Liver (tissue), 9 donors: ENCODE data around the gene ST6GALNAC5. TPM values are rescaled to one million over a fixed set of nuclear protein-coding genes. Genes with fewer than 3 reads are reported as not detected.

Source experiments
- DNase-seq: peaks from one replicate; pipeline ENCODE4 v3.0.0-alpha.2; 2017; ENCODE audit warnings: low spot score
- H3K27ac ChIP-seq, 2 donors: one replicate each; pipeline ENCODE4 v1.7.0; 2013; ENCODE audit warnings: inconsistent platforms in 2 of 2, low read length in 2 of 2, control low read depth in 1 of 2, low read depth in 1 of 2, mild to moderate bottlenecking in 1 of 2
- H3K27me3 ChIP-seq, 4 donors: one replicate each; pipeline versions ENCODE4 v1.6.1 to v1.7.0; 2013; ENCODE audit warnings: low read length in 3 of 4, inconsistent platforms in 1 of 4, mild to moderate bottlenecking in 1 of 4, moderate library complexity in 1 of 4; ENCODE audit not compliant: control insufficient read depth in 4 of 4, insufficient read depth in 4 of 4
- H3K36me3 ChIP-seq, 4 donors: one replicate each; pipeline versions ENCODE4 v1.6.1 to v1.7.0; 2013; ENCODE audit warnings: low read length in 3 of 4, mild to moderate bottlenecking in 3 of 4, low read depth in 1 of 4, moderate library complexity in 1 of 4; ENCODE audit not compliant: control insufficient read depth in 4 of 4, insufficient read depth in 3 of 4
- H3K4me1 ChIP-seq, 4 donors: one replicate each; pipeline versions ENCODE4 v1.6.1 to v1.7.0; 2013; ENCODE audit warnings: low read length in 3 of 4, mild to moderate bottlenecking in 3 of 4, moderate library complexity in 1 of 4; ENCODE audit not compliant: control insufficient read depth in 4 of 4, insufficient read depth in 4 of 4
- H3K4me3 ChIP-seq, 3 donors: one replicate each; pipeline versions ENCODE4 v1.6.1 to v1.7.0; 2013; ENCODE audit warnings: low read length in 3 of 3, control low read depth in 1 of 3, low read depth in 1 of 3, mild to moderate bottlenecking in 1 of 3
- H3K9ac ChIP-seq, 2 donors: one replicate each; pipeline ENCODE4 v1.7.0; 2013; ENCODE audit warnings: low read length in 2 of 2, mild to moderate bottlenecking in 2 of 2, moderate library complexity in 2 of 2, control low read depth in 1 of 2, low read depth in 1 of 2
- H3K9me3 ChIP-seq, 4 donors: one replicate each; pipeline versions ENCODE4 v1.6.1 to v1.7.0; 2013; ENCODE audit warnings: low read length in 3 of 4; ENCODE audit not compliant: control insufficient read depth in 4 of 4
- ATF3 ChIP-seq: IDR thresholded peaks from 2 replicates; pipeline ENCODE4 v1.6.1; 2016; ENCODE audit warnings: antibody characterized with exemption
- CTCF ChIP-seq: fragments of 150-350 bp; IDR thresholded peaks from 2 replicates; pipeline ENCODE4 v1.5.1; 2017; ENCODE audit warnings: improper control_type of control experiment, low read depth, low read length; ENCODE audit not compliant: missing input control
- FOXA1 ChIP-seq: IDR thresholded peaks from 2 replicates; pipeline ENCODE4 v1.6.1; 2016; ENCODE audit warnings: antibody characterized with exemption
- FOXA2 ChIP-seq: IDR thresholded peaks from 2 replicates; pipeline ENCODE4 v1.6.1; 2016; ENCODE audit warnings: antibody characterized with exemption
- GABPA ChIP-seq, 2 donors: IDR thresholded peaks in 1 of 2; conservative IDR thresholded peaks in 1 of 2; 2 replicates each; pipeline ENCODE4 v1.6.1; 2016; ENCODE audit warnings: antibody characterized with exemption in 2 of 2, mild to moderate bottlenecking in 1 of 2, moderate library complexity in 1 of 2
- HNF4G ChIP-seq: IDR thresholded peaks from 2 replicates; pipeline ENCODE4 v1.6.1; 2016; ENCODE audit warnings: antibody characterized with exemption
- JUND ChIP-seq, 2 donors: IDR thresholded peaks; 2 replicates each; pipeline ENCODE4 v1.6.1; 2016; ENCODE audit warnings: antibody characterized with exemption in 2 of 2
- MAX ChIP-seq: IDR thresholded peaks from 2 replicates; pipeline ENCODE4 v1.6.1; 2016; ENCODE audit warnings: antibody characterized with exemption
- NR2F2 ChIP-seq: IDR thresholded peaks from 2 replicates; pipeline ENCODE4 v1.6.1; 2016; ENCODE audit warnings: antibody characterized with exemption
- RAD21 ChIP-seq, 2 donors: IDR thresholded peaks; 2 replicates each; pipeline ENCODE4 v1.6.1; 2016; ENCODE audit warnings: antibody characterized with exemption in 2 of 2, mild to moderate bottlenecking in 2 of 2
- REST ChIP-seq: IDR thresholded peaks from 2 replicates; pipeline ENCODE4 v1.6.1; 2016; ENCODE audit warnings: antibody characterized with exemption, mild to moderate bottlenecking
- RXRA ChIP-seq, 2 donors: IDR thresholded peaks; 2 replicates each; pipeline ENCODE4 v1.6.1; 2017 to 2018; ENCODE audit warnings: antibody characterized with exemption in 2 of 2, mild to moderate bottlenecking in 1 of 2
- SP1 ChIP-seq: IDR thresholded peaks from 2 replicates; pipeline ENCODE4 v1.6.1; 2018; ENCODE audit warnings: antibody characterized with exemption, mild to moderate bottlenecking
- TAF1 ChIP-seq: conservative IDR thresholded peaks from 2 replicates; pipeline ENCODE4 v1.6.1; 2016; ENCODE audit warnings: antibody characterized with exemption, mild to moderate bottlenecking
- ZBTB33 ChIP-seq: IDR thresholded peaks from 2 replicates; pipeline ENCODE4 v1.6.1; 2016; ENCODE audit warnings: antibody characterized with exemption
- WGBS: extraction: QIAGEN DNeasy Blood & Tissue Kit; methylation state at CpG from one replicate; pipeline ENCODE4 v1.1.7; 2013; 5-methylcytosine and 5-hydroxymethylcytosine counted together
- polyA plus RNA-seq, 2 donors: library from polyadenylated mRNA; stranded (reverse) in 1 of 2; unstranded in 1 of 2; fragments of 200-250 nt in 1 of 2; fragments of >200 nt in 1 of 2; fragmentation: Nextera tagmentation in 1 of 2; extraction: Ambion mirVana in 1 of 2; gene quantifications; one replicate each; pipeline versions ENCODE4 v1.2.1 to v1.2.3, GENCODE V29; 2013 to 2015
- total RNA-seq, 2 donors: library from RNA; depleted of rRNA; stranded (reverse); fragments of >200 nt; gene quantifications; one replicate each; pipeline ENCODE4 v1.2.3, GENCODE V29; 2014
- donor health status: healthy.
- donor health status: healthy.
- donor health status: healthy.
- donor health status: healthy.
- donor health status: healthy.

The ST6GALNAC5 gene
- total and polyA plus RNA-seq, 4 donors = 0.09 to 0.17 TPM; not detected in 2

- no peak for TF ChIP-seq REST
These were observed 34.8 kb upstream of the ST6GALNAC5 start (continued) for GRCh38 chr1:76832521-76832920.

- 92% methylated on average over 1 of the region's 1 CpG for WGBS
- H3K4me3 ChIP-seq = no peak overlapping the region
- H3K9ac ChIP-seq = no peak overlapping the region
- no peaks in the 10 kb centered on the region for H3K4me1 ChIP-seq
- no peak overlapping the region for H3K27ac ChIP-seq
- DNase-seq = no peak
- H3K27me3 ChIP-seq = peaks cover 0 to 10% (median 0%) of the 10 kb centered on the region in 4 donors
- no peak for TF ChIP-seq JUND (IDR thresholded peaks at IDR 0.05)
- H3K9me3 ChIP-seq = no peaks in the 10 kb centered on the region
- no peaks in the 10 kb centered on the region for H3K36me3 ChIP-seq
These were observed 34.1 kb upstream of the ST6GALNAC5 start for GRCh38 chr1:76833151-76833550.

- 78% methylated on average over 2 of the region's 2 CpGs for WGBS
- TF ChIP-seq FOXA2 (no peak), NR2F2 (no peak), RXRA (IDR thresholded peaks at IDR 0.05) (no peak), TAF1 (no peak), ZBTB33 (no peak), CTCF (no peak), MAX (no peak), ATF3 (no peak), JUND (IDR thresholded peaks at IDR 0.05) (no peak), REST (no peak), GABPA (IDR thresholded peaks at IDR 0.05 in 1 of 2, conservative IDR thresholded peaks at IDR 0.05 in 1 of 2) (no peak), RAD21 (IDR thresholded peaks at IDR 0.05) (no peak), HNF4G (no peak), SP1 (no peak), FOXA1 (no peak)
- no peaks in the 10 kb centered on the region for H3K36me3 ChIP-seq
- H3K9me3 ChIP-seq = no peaks in the 10 kb centered on the region
- no peaks in the 10 kb centered on the region for H3K4me1 ChIP-seq
- peaks cover 0 to 10% (median 0%) of the 10 kb centered on the region in 4 donors for H3K27me3 ChIP-seq
- no peak overlapping the region for H3K27ac ChIP-seq
- DNase-seq = no peak
- H3K9ac ChIP-seq = no peak overlapping the region
- H3K4me3 ChIP-seq = no peak overlapping the region
These were observed 33.4 kb upstream of the ST6GALNAC5 start for GRCh38 chr1:76833856-76834255.
